ENCODE measurements around the gene SNX13.

DNA sequence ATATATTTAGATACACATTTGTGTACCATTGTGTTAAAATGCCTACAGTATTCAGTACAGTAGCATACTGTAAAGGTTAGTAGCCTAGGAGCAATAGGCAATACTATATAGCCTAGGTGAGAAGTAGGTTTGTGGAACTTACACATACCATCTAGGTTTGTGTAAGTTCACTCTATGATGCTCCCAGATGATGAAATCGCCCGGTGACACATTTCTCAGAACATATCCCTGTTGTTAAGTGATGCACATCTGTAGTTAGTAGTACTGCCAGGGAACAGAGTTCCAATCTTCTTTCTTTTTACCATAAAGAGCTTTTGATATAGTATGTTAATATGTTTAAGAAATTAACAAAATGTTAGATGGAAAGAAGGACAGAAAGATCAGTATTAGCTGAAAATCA is 138.2 kb downstream of the SNX13 start:
- TF ChIP-seq CTCF (conservative IDR thresholded peaks at IDR 0.05 in 1 of 2, IDR thresholded peaks at IDR 0.05 in 1 of 2; ENCODE audit: extremely low read depth in 1 of 2, insufficient read depth in 1 of 2, low read depth in 1 of 2, low read length in 2 of 2) (no peak), EZH2 (IDR thresholded peaks at IDR 0.05; ENCODE audit: borderline replicate concordance, low read length) (no peak)

Measured in mammary epithelial cell (primary cell).